OCI-LY3 (cell line): ENCODE measurements around the gene HSBP1L1.

Experiments
- H2AFZ ChIP-seq: fragments of 200-600, 300-600 bp; shearing (Covaris generic); 2 replicates; pipeline ENCODE4 v1.6.0; 2014; ENCODE audit warnings: antibody characterized with exemption, low read depth, low read length
- H3K27ac ChIP-seq: fragments of 200-600, 300-600 bp; sonication (generic); 2 replicates; pipeline ENCODE4 v1.5.1; 2014; ENCODE audit warnings: mild to moderate bottlenecking, low read length, moderate library complexity, mixed read lengths
- H3K27me3 ChIP-seq: fragments of 200-600, 300-600 bp; sonication (generic); 2 replicates; pipeline ENCODE4 v1.6.1; 2014; ENCODE audit warnings: low read depth, low read length, mixed read lengths
- H3K36me3 ChIP-seq: fragments of 200-600, 300-600 bp; sonication (generic); replicated peaks from 2 replicates; pipeline ENCODE3; 2014; ENCODE audit warnings: low read depth, low read length, mixed read lengths
- H3K4me1 ChIP-seq: fragments of 300-600, 200-600 bp; sonication (generic); 2 replicates; pipeline ENCODE4 v1.6.1; 2014; ENCODE audit warnings: low read length, mixed read lengths
- H3K4me2 ChIP-seq: fragments of 200-600, 300-600 bp; sonication (generic); 2 replicates; pipeline ENCODE4 v1.6.1; 2014; ENCODE audit warnings: low read length, mixed read lengths
- H3K4me3 ChIP-seq: fragments of 300-600, 200-600 bp; sonication (generic); 2 replicates; pipeline ENCODE4 v1.5.1; 2014; ENCODE audit warnings: antibody characterized with exemption, mild to moderate bottlenecking, low read length, moderate library complexity
- H3K79me2 ChIP-seq: fragments of 300-600, 200-600 bp; shearing (Covaris generic); 2 replicates; pipeline ENCODE4 v1.6.1; 2014; ENCODE audit warnings: mild to moderate bottlenecking, low read length, mixed read lengths
- H3K9ac ChIP-seq: fragments of 300-600, 200-600 bp; shearing (Covaris generic); 2 replicates; pipeline ENCODE4 v1.6.0; 2014; ENCODE audit warnings: mild to moderate bottlenecking, low read length, moderate library complexity
- H3K9me3 ChIP-seq: fragments of 200-600, 300-600 bp; shearing (Covaris generic); 2 replicates; pipeline ENCODE4 v1.6.1; 2014; ENCODE audit warnings: low read length, mixed read lengths; ENCODE audit not compliant: insufficient read depth
- H4K20me1 ChIP-seq: fragments of 200-600, 300-600 bp; sonication (generic); 2 replicates; pipeline ENCODE4 v1.6.1; 2016; ENCODE audit warnings: low read length, mixed read lengths; ENCODE audit not compliant: insufficient read depth
- CTCF ChIP-seq: fragments of 200-600, 300-600 bp; sonication (generic); IDR thresholded peaks from 2 replicates; pipeline ENCODE4 v1.5.1; 2014; ENCODE audit warnings: antibody characterized with exemption, low read length, low read depth
- EZH2phosphoT487 ChIP-seq: fragments of 200-600 bp; shearing (Covaris generic); IDR thresholded peaks from 2 replicates; pipeline ENCODE4 v1.6.1; 2018; ENCODE audit warnings: antibody characterized with exemption, mixed run types, low read depth

The HSBP1L1 gene

GRCh38 chr18:79961527-79962291 lies 2.7 kb upstream of the HSBP1L1 start:
- no peak overlapping the region for H3K4me2 ChIP-seq
- no peak for TF ChIP-seq EZH2phosphoT487
- no peak for TF ChIP-seq CTCF
- no peak overlapping the region for H3K4me3 ChIP-seq
- H3K9ac ChIP-seq, result no peak overlapping the region
- H2AFZ ChIP-seq, result no peak overlapping the region
- H3K27ac ChIP-seq, result no peak overlapping the region
- no peaks in the 10 kb centered on the region for H3K36me3 ChIP-seq
- H3K4me1 ChIP-seq, result peaks cover 20% of the 10 kb centered on the region
- no peaks in the 10 kb centered on the region for H4K20me1 ChIP-seq
- H3K9me3 ChIP-seq, result no peaks in the 10 kb centered on the region
- H3K79me2 ChIP-seq, result no peaks in the 10 kb centered on the region
- no peaks in the 10 kb centered on the region for H3K27me3 ChIP-seq

GRCh38 chr18:79962311-79962710 lies 2.1 kb upstream of the HSBP1L1 start:
- no peak overlapping the region for H2AFZ ChIP-seq
- no peak overlapping the region for H3K27ac ChIP-seq

GRCh38 chr18:79962835-79963657 lies 1.4 kb upstream of the HSBP1L1 start:
- peaks cover 3% of the 10 kb centered on the region; the same call in 1 of the 2 replicates for H3K79me2 ChIP-seq
- TF ChIP-seq CTCF (peak; percentile 47), EZH2phosphoT487 (no peak)
- peak overlapping the region; percentile 46 for H3K4me2 ChIP-seq
- no peak overlapping the region for H3K9ac ChIP-seq
- H2AFZ ChIP-seq, result 0 out of 2 replicates have a peak overlapping the region, but pooled peaks have one; percentile 6
- H3K27ac ChIP-seq, result no peak overlapping the region
- H3K9me3 ChIP-seq, result no peaks in the 10 kb centered on the region
- 0 out of 2 replicates have a peak, but pooled peaks cover 3% of the 10 kb centered on the region for H4K20me1 ChIP-seq
- peak overlapping the region; percentile 33 for H3K4me3 ChIP-seq
- H3K4me1 ChIP-seq, result peaks cover 20% of the 10 kb centered on the region
- peaks cover 4% of the 10 kb centered on the region for H3K36me3 ChIP-seq
- H3K27me3 ChIP-seq, result no peaks in the 10 kb centered on the region

More at GRCh38 chr18:79962311-79962710, 2.1 kb upstream of the HSBP1L1 start:
- Histone ChIP-seq H3K4me3 (no peak overlapping the region), H3K79me2 (no peaks in the 10 kb centered on the region), H3K4me2 (no peak overlapping the region), H3K9ac (no peak overlapping the region), H4K20me1 (no peaks in the 10 kb centered on the region), H3K4me1 (peaks cover 20% of the 10 kb centered on the region), H3K9me3 (no peaks in the 10 kb centered on the region), H3K36me3 (no peaks in the 10 kb centered on the region), H3K27me3 (no peaks in the 10 kb centered on the region)
- TF ChIP-seq EZH2phosphoT487 (no peak), CTCF (no peak)
